ENCODE results near the gene HSD17B12. TPM values are rescaled to one million over a fixed set of nuclear protein-coding genes. Genes with fewer than 3 reads are reported as not detected.

HSD17B12 gene
- total and polyA plus RNA-seq, 2 donors (not counting 3 experiments of a cell fraction or from before 2014, with no cell fraction given), result 41.5 to 96.5 TPM

- POLR2A ChIA-PET, result no interaction called here
- intact Hi-C loops (cut with micrococcal nuclease) (no loop called here), dilution Hi-C loops (cut with MboI; ENCODE audit: extremely low pct_ligation_motif_present, low sequenced_read_pairs) (no loop called here)
These were observed 66.7 kb downstream of the HSD17B12 start for GRCh38 chr11:43747130-43747802.

More at GRCh38 chr11:43747130-43747802, 66.7 kb downstream of the HSD17B12 start:
- Histone ChIP-seq H3K27me3 (ENCODE audit: control insufficient read depth in 2 of 2, insufficient read depth in 2 of 2, low read length in 2 of 2) (no peaks in the 10 kb centered on the region), H3K79me2 (ENCODE audit: control insufficient read depth, insufficient read depth, low read length) (peaks cover 24% of the 10 kb centered on the region), H3K9ac (replicated peaks; ENCODE audit: extremely low read depth, insufficient read depth, low read length) (no peak overlapping the region), H3K36me3 (ENCODE audit: control insufficient read depth in 2 of 2, extremely low read depth in 1 of 2, insufficient read depth in 2 of 2, low read length in 2 of 2) (no peaks in the 10 kb centered on the region), H3K4me2 (ENCODE audit: insufficient read depth, low read length) (no peak overlapping the region), H3K9me3 (replicated peaks; ENCODE audit: control insufficient read depth, insufficient read depth, low read length) (no peaks in the 10 kb centered on the region), H3K9me1 (replicated peaks; ENCODE audit: control insufficient read depth, extremely low read depth, insufficient read depth, low read length) (no peaks in the 10 kb centered on the region), H3K27ac (ENCODE audit: insufficient read depth, low read depth, low read length) (no peak overlapping the region), H4K20me1 (replicated peaks; ENCODE audit: control insufficient read depth, extremely low read depth, insufficient read depth, low read length) (no peaks in the 10 kb centered on the region), H3K4me1 (ENCODE audit: control insufficient read depth, extremely low read depth, insufficient read depth, low read length) (no peaks in the 10 kb centered on the region), H3K4me3 (replicated peaks in 1 of 3; ENCODE audit: insufficient read depth in 1 of 3, low read depth in 1 of 3, low read length in 3 of 3) (no peak overlapping the region), H2AFZ (ENCODE audit: low read depth, low read length) (no peak overlapping the region)
- CTCF ChIA-PET, result no interaction called here
- no peak for TF ChIP-seq GATA2 (IDR thresholded peaks at IDR 0.05; ENCODE audit: insufficient read depth, insufficient read length, low read depth, low read length)
- no peak for TF ChIP-seq JUN (IDR thresholded peaks at IDR 0.05; ENCODE audit: borderline replicate concordance, insufficient read depth, insufficient read length, low read depth)
- no peak for TF ChIP-seq MYC (IDR thresholded peaks at IDR 0.05; ENCODE audit: low read depth, low read length)
- TF ChIP-seq CTCF (IDR thresholded peaks at IDR 0.05; ENCODE audit: extremely low read depth in 1 of 2, insufficient read depth in 1 of 2, low read depth in 1 of 2, low read length in 2 of 2), result no peak
- no peak for TF ChIP-seq MAX (IDR thresholded peaks at IDR 0.05; ENCODE audit: insufficient read depth, insufficient read length)
- TF ChIP-seq POLR2A (IDR thresholded peaks at IDR 0.05; ENCODE audit: low read depth, low read length), result no peak
- DNase-seq (ENCODE audit: low read depth, low spot score) (no peak), FAIRE-seq (no peak)
- no TSS peak for BruUV-seq (replicated peaks)

All from endothelial cell of umbilical vein (primary cell).